Middle frontal gyrus (tissue), 1 donor: Measurements from ENCODE around the gene SUCLG1.
"Not testable (repeated sequence)": the region's sequence is repeated elsewhere in the genome, so short reads cannot be mapped to it uniquely, and the experiment has no call there.

Source experiments
- DNase-seq: peaks from one replicate; pipeline ENCODE4 v3.0.0-alpha.2; 2015; ENCODE audit warnings: low spot score; ENCODE audit errors: extremely low spot score

The SUCLG1 gene

GRCh38 chr2:84424152-84424551 lies 34.9 kb downstream of the SUCLG1 start:
- no peak for DNase-seq

DNA sequence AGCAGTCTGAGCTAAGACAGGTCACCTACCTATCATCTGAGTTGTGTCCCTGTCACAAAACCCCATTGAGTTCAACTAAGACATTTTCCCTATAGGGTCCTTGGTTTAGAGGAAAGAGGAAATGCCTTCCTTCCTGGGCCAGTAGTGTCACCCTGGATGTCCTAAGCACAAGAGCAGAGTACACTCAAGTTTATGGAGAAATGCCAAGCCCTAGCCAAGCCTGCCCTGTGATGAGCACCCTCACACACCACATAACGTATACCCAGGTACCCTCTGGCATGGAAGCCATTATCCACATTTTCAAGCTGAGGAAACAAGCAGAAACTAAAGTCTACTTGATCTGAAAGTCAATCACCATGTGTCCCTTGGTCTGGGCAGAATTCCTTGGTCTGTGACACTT lies 37.3 kb downstream of the SUCLG1 start:
- DNase-seq = no peak

DNA sequence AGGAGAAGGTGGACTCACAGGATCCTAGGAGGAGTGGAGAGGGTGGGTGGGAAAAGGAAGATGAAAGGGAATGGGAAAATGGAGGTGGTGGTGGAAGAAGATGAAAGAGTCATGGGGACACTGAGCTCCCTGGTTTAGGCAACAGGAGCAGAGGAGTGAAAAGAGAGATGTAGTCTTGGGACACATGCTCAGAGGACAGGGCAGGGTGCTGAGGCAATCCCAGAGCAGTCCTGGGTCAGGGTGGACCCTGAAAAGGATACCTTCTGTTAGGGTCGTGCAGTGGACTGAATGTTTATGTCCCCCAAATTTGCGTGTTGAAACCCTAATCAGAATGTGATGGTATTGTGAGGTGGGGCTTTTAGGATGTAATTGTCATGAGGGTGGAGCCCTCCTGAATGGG lies 37.9 kb downstream of the SUCLG1 start:
- DNase-seq = no peak

DNA sequence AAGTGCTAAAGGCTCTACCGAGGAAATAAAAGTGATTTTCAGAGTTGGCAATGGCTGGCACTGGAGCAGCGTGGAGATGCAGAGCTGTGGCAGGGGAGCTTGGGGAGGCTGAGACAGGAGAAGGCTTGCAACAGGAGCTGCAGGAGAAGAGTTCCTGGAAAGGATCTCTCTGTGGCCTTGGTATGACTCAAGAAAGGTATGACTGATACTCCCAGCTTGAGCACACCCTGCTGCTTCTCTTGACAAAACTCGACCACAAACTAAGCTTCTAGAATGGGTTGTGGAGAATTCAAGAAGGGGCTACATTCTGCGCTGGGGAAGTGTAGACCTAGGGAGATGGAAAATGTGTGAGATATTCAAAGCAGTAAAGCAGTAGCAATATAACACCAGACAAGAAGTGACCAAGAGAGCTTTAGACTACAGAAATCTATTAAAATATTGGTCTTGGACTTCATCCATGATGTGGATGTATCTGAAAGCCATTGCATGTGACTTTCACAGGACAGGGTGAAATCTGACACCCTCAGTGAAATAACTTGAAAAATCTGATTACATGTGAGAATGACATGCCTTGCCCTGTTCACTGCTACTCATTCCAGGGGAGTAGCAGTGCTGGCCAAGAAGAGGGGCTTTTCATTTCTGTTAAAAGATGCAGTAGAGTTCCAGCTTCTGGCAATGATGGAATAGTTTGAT lies 41.5 kb downstream of the SUCLG1 start:
- no peak for DNase-seq

GRCh38 chr2:84409531-84409930 lies 49.5 kb downstream of the SUCLG1 start:
- no peak for DNase-seq

GRCh38 chr2:84402111-84402510 lies 57.0 kb downstream of the SUCLG1 start:
- DNase-seq = not testable (repeated sequence)

DNA sequence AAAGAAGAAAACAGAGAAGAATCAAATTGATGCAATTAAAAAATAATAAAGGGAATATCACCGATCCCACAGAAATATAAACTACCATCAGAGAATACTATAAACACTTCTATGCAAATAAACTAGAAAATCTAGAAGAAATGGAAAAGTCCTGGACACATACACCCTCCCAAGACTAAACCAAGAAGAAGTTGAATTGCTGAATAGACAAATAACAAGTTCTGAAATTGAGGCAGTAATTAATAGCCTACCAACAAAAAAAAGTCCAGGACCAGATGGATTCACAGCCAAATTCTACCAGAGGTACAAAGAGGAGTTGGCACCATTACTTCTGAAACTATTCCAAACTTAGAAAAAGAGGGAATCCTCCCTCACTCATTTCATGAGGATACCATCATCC lies 59.2 kb downstream of the SUCLG1 start:
- not testable (repeated sequence) for DNase-seq

DNA sequence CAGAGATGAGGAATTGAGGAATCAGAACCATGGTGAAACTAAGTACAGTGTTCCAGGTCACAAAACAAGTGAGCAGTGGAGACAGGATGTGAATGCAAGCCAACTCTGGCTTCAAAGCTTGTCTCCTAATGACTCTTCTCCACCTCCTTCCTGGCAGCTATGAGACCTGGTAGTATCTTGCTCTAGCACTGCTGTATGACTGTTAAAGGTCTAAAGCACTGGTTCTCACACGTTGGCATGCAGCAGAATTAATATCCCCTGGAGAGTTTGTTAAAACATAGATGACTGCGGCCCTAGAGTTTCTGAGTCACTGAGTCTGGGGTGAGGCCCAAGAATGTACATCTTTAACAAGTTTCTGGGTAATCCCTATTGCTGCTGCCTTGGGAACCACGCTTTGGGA lies 63.3 kb downstream of the SUCLG1 start:
- no peak for DNase-seq

DNA sequence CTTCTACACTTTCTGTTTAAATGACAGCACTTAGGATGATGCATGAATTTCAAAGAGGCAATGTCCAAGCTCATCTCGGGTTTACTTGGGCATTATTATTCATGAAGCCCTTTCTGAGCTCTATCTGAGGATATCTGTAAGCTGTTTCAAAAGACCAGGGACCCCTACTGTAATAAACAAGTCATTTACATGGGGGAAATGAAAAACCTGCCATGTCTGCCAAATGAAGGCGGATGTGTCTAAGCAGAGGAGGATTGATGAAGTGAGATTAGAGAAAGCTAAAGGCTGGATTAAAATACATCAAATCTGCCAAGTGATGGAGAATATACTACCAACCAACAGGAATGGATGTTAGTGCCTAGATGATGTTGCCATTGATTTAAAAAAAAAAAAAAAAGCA lies 64.5 kb downstream of the SUCLG1 start:
- no peak for DNase-seq

DNA sequence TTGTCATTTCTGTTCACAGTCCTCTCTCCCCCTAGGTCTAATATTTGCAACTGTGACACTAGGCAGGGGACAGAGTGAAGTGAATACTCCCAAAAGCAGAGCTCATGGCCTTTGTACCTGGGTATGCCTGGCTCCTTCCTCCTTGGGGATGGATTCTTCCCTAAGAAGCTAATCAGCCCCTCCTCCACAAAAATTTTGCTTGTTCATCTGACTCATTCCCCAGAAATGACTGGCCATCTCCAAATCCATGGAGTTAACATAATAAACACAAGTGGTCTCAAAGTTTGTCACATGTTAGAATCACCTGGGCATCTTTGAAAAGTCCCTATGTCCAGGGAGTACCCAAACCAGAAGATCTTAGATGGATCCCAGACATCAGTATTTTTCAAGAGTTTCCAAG lies 65.3 kb downstream of the SUCLG1 start:
- DNase-seq = no peak

DNA sequence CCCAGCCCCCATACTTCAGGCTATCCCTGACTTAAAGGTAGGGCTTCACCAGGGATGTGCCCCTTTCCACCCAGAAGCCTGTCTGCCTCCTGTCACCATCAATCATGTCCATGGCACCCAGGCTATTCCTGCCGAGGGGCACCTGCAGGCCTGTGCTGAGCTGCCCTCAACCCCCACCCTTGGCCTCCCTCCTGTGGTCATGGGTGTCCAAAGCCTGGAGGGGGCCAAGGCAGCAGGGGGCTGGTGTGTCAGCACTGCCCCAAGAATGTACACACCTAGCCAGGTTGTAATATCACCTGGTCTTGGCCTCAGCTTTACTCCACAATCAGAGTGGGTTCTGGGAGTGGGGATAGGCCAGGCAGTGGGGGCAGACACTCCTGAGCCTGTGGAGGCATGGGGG lies 69.3 kb downstream of the SUCLG1 start:
- no peak for DNase-seq

- no peak for DNase-seq
Observed at GRCh38 chr2:84388921-84389490, 70.1 kb downstream of the SUCLG1 start.

- no peak for DNase-seq
Observed at GRCh38 chr2:84388133-84388532, 70.9 kb downstream of the SUCLG1 start.

DNA sequence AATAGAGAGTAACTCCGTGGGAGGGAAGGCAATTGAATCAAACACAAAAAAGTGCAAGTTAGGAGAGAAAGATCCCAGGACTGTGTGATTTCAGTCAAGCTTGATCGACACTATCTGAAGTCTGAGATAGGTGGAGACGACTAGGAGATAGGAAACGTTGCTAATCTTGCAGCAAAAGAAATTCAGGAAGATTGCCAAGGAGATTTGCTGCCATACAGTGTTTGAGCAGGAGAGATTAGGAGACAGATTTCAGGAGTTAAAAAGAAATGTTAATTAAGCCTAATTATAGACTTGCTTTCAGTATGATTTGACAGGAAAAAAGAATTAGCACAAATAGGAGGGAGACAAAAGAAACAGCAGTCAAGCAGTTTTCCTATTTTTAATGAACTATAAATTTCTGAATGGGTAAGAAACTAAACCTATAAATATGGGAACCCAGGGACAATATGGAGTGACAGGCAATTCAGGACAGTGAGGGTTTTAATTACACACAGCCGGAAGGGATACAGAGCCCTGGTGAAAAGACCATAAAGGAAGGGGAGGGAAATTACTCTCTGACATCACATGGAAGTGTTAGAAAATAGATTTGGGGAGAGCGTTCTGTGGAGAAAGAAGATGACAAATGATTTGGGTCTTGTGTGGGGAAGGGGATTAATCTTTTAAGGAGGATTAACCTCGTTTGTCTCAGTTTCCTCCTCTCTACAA lies 72.6 kb downstream of the SUCLG1 start:
- no peak for DNase-seq

GRCh38 chr2:84383271-84383670 lies 75.8 kb downstream of the SUCLG1 start:
- no peak for DNase-seq

DNA sequence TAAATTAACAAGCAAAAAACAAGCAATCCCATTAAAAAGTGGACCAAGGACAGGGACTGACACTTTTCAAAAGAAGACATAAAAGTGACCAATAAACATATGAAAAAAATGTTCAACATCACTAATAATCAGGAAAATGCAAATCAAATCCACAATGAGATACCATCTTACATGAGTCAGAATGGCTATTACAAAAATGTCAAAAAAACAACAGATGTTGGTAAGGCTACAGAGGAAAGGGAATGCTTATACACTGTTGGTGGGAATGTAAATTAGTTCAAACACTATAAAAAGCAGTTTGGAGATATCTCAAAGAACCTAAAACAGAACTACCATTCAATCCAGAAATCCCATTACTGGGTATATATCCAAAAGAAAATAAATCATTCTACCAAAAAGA lies 78.2 kb downstream of the SUCLG1 start:
- DNase-seq = no peak

DNA sequence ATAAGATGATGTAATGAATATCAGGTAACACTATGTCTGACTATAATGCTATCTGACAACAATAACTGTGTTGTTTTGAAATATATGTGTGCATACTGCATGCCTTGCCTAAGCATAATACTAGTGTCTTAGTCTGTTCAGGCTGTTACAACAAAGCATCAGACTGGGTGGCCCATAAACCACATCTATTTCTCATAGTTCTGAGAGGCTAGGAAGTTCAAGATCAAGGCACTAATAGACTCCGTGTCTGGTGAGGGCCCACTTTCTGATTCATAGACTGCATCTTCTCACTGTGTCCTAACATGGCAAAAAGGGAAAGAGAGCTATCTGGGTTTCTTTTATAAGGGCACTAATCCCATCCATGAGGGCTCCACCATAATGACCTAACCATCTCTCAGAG lies 80.1 kb downstream of the SUCLG1 start:
- no peak for DNase-seq

DNA sequence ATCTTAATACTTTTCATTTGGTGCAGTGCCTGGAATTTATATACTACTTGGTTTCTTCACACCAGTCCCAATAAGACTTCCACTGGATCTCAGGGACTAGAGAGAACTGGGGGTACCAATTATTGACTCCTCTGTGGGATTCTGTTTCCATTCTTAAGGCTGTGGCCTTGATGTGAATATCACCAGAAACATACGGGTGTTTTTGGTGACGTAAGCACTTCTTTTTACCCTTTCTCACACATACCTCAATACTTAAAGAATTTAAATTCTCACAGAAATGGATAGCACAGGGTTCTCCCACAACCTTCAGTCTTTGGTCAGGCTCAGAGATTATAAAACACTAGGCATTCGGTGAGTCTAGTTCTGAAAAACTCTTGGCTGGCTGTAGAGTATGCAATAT lies 84.1 kb downstream of the SUCLG1 start:
- DNase-seq = no peak

GRCh38 chr2:84373866-84374265 lies 85.2 kb downstream of the SUCLG1 start:
- DNase-seq = no peak
